ENCODE measurements around the gene CAMK2G. TPM values are rescaled to one million over a fixed set of nuclear protein-coding genes. Genes with fewer than 3 reads are reported as not detected.

CAMK2G gene
- total and polyA plus RNA-seq, 4 donors, result 6.8 to 18.3 (median 9.9) TPM

DNA sequence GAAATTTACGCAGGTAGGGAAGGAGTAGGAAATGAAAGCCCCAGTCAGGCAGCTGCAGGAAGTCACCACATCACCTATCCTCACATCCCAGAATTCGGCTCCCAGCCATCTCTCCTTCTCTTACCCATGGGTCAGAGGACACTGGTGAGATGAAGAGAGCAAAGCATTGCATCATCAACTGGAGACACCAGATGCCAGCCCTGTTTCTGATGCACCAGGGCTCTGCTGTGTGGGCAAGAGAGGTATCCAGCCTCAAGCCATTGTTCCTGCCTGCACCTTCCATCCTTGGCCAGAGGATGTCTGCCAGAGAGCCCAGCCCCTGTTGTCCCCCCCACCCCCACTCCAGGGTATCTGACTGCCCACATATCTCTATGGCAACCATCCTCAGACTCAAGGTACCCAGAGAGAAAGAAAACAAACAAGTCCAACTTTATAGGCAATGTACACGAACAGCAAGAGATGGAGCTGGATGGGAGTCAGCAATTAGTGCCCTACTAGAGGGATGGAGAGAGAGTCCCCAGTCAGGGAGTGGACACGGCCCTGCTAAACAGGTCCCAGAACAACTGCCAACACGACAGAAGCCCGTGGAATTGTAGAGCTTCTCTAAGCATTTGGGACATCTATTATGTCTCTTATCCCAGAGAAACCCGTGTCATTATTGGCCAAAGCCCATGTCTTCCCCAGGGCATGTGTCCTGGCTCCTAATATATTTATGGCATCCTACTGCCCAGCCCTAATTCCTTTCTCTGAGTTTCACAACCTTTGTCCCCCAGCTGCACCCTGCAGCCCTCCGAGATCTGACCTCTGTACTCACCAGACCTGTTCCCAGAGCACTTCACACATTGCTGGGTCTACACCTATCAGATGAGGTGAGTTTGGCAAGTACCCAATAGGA lies 2.8 kb downstream of the CAMK2G start:
- H3K27me3 ChIP-seq (ENCODE audit: control insufficient read depth in 4 of 4, insufficient read depth in 4 of 4, low read length in 3 of 4), result no peaks in the 10 kb centered on the region
- H3K4me1 ChIP-seq (ENCODE audit: control insufficient read depth in 4 of 4, insufficient read depth in 4 of 4, low read length in 3 of 4), result peaks cover 9 to 32% (median 20%) of the 10 kb centered on the region in 4 donors
- peaks cover 0 to 3% (median 1%) of the 10 kb centered on the region in 4 donors for H3K36me3 ChIP-seq (ENCODE audit: control insufficient read depth in 4 of 4, insufficient read depth in 3 of 4, low read depth in 1 of 4, low read length in 3 of 4)
- TF ChIP-seq HNF4A (conservative IDR thresholded peaks at IDR 0.05), result peak; percentile 57 to 64
- TF ChIP-seq FOXA1 (IDR thresholded peaks at IDR 0.05), result no peak
- peak; percentile 41 for TF ChIP-seq SP1 (IDR thresholded peaks at IDR 0.05)
- no peak for TF ChIP-seq HNF4G (IDR thresholded peaks at IDR 0.05)
- TF ChIP-seq RXRA (IDR thresholded peaks at IDR 0.05), result peak; percentile 50 to 74
- TF ChIP-seq, protein P1, sequence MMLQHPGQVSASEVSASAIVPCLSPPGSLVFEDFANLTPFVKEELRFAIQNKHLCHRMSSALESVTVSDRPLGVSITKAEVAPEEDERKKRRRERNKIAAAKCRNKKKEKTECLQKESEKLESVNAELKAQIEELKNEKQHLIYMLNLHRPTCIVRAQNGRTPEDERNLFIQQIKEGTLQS (IDR thresholded peaks at IDR 0.05), result peak; percentile 49
- TF ChIP-seq JUND (IDR thresholded peaks at IDR 0.05), result no peak
- TF ChIP-seq NR2F2 (IDR thresholded peaks at IDR 0.05), result peak; percentile 36
- H3K27ac ChIP-seq (ENCODE audit: low read depth in 1 of 2, low read length in 2 of 2), result no peak overlapping the region
- H3K9me3 ChIP-seq (ENCODE audit: control insufficient read depth in 4 of 4, low read length in 3 of 4), result no peaks in the 10 kb centered on the region
- no peak overlapping the region for H3K4me3 ChIP-seq (ENCODE audit: low read depth in 1 of 3, low read length in 3 of 3)
- WGBS, result 69% methylated on average over 8 of the region's 8 CpGs
- DNase-seq (ENCODE audit: low spot score), result no peak
- no peak overlapping the region for H3K9ac ChIP-seq (ENCODE audit: low read depth in 1 of 2, low read length in 2 of 2)

DNA sequence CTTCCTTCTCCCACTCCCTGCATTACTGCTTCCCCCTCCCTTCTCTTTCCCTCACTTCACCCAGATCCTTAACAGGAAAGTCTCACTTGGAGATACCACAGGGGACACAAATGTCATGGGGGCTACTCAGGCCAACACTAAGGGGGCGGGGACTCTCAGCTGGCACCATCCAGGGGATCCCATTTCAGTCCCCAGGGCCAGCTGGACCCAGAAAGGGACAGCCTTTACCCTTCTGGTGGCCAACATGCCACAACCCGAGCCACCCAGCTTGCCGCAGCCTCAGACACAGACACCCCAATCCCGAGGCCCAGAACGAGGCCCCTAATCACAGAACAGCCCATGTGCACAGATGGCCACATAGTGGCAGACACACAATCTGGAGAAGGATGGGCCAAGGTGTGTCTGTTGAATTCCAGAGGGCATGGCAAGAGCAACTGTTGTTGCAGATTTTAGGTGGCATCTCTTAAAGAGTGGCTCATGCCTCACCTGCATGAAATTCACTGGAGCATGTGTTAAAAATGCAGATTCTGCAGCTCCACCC lies 5.6 kb downstream of the CAMK2G start:
- Histone ChIP-seq H3K9me3 (ENCODE audit: control insufficient read depth in 4 of 4, low read length in 3 of 4) (no peaks in the 10 kb centered on the region), H3K4me3 (ENCODE audit: low read depth in 1 of 3, low read length in 3 of 3) (no peak overlapping the region), H3K27ac (ENCODE audit: low read depth in 1 of 2, low read length in 2 of 2) (no peak overlapping the region), H3K36me3 (ENCODE audit: control insufficient read depth in 4 of 4, insufficient read depth in 3 of 4, low read depth in 1 of 4, low read length in 3 of 4) (peaks cover 0 to 3% (median 1%) of the 10 kb centered on the region in 4 donors), H3K9ac (ENCODE audit: low read depth in 1 of 2, low read length in 2 of 2) (no peak overlapping the region), H3K27me3 (ENCODE audit: control insufficient read depth in 4 of 4, insufficient read depth in 4 of 4, low read length in 3 of 4) (no peaks in the 10 kb centered on the region), H3K4me1 (ENCODE audit: control insufficient read depth in 4 of 4, insufficient read depth in 4 of 4, low read length in 3 of 4) (peaks cover 11 to 32% (median 20%) of the 10 kb centered on the region in 4 donors)
- WGBS, result 96% methylated on average over 5 of the region's 5 CpGs
- TF ChIP-seq YY1 (IDR thresholded peaks at IDR 0.05) (no peak), HNF4A (conservative IDR thresholded peaks at IDR 0.05) (no peak), TAF1 (conservative IDR thresholded peaks at IDR 0.05) (no peak), ZBTB33 (IDR thresholded peaks at IDR 0.05) (no peak), NR2F2 (IDR thresholded peaks at IDR 0.05) (no peak), SP1 (IDR thresholded peaks at IDR 0.05) (no peak)
- TF ChIP-seq, protein P2, sequence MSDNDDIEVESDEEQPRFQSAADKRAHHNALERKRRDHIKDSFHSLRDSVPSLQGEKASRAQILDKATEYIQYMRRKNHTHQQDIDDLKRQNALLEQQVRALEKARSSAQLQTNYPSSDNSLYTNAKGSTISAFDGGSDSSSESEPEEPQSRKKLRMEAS (IDR thresholded peaks at IDR 0.05), result no peak
- TF ChIP-seq, protein P3, sequence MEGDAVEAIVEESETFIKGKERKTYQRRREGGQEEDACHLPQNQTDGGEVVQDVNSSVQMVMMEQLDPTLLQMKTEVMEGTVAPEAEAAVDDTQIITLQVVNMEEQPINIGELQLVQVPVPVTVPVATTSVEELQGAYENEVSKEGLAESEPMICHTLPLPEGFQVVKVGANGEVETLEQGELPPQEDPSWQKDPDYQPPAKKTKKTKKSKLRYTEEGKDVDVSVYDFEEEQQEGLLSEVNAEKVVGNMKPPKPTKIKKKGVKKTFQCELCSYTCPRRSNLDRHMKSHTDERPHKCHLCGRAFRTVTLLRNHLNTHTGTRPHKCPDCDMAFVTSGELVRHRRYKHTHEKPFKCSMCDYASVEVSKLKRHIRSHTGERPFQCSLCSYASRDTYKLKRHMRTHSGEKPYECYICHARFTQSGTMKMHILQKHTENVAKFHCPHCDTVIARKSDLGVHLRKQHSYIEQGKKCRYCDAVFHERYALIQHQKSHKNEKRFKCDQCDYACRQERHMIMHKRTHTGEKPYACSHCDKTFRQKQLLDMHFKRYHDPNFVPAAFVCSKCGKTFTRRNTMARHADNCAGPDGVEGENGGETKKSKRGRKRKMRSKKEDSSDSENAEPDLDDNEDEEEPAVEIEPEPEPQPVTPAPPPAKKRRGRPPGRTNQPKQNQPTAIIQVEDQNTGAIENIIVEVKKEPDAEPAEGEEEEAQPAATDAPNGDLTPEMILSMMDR (IDR thresholded peaks at IDR 0.05; ENCODE audit: low read depth, low read length, missing input control), result no peak
- no peak for DNase-seq (ENCODE audit: low spot score)
